ENCODE data around the gene POLR2J.
A peak's percentile ranks its signal among the peaks of the same experiment; 100 is the strongest.
"Not testable (repeated sequence)": the region's sequence is repeated elsewhere in the genome, so short reads cannot be mapped to it uniquely, and the experiment has no call there.

The POLR2J gene

GRCh38 chr7:102460467-102460866 is 18.3 kb downstream of the POLR2J start:
- Histone ChIP-seq H3K4me3 (no peak overlapping the region), H3K9me3 (replicated peaks in 1 of 11) (no peaks in the 10 kb centered on the region), H4K20me1 (peaks cover 0 to 54% (median 13%) of the 10 kb centered on the region in 11 experiments; a peak in 16 of 22 replicates), H3K27me3 (no peaks in the 10 kb centered on the region), H3K36me3 (peaks cover 33 to 47% (median 38%) of the 10 kb centered on the region in 11 experiments), H3K9ac (peak overlapping the region in 1 of 11 experiments; percentile 18; a peak in 1 of 22 replicates), H3K27ac (no peak overlapping the region), H3K4me1 (peaks cover 19 to 42% (median 28%) of the 10 kb centered on the region in 10 experiments), H3K4me2 (no peak overlapping the region)
- TF ChIP-seq Cebpa-rat (IDR thresholded peaks at IDR 0.05): no peak

GRCh38 chr7:102459221-102459844 is 19.4 kb downstream of the POLR2J start:
- Histone ChIP-seq H3K36me3 (peaks cover 33 to 47% (median 38%) of the 10 kb centered on the region in 11 experiments), H4K20me1 (peaks cover 0 to 65% (median 21%) of the 10 kb centered on the region in 11 experiments; a peak in 15 of 22 replicates), H3K4me1 (peaks cover 30 to 50% (median 37%) of the 10 kb centered on the region in 10 experiments)

GRCh38 chr7:102457352-102457924 is 21.3 kb downstream of the POLR2J start:
- Histone ChIP-seq H3K4me3 (no peak overlapping the region), H3K27ac (no peak overlapping the region), H3K36me3 (peaks cover 33 to 47% (median 38%) of the 10 kb centered on the region in 11 experiments), H3K9me3 (replicated peaks in 1 of 11) (no peaks in the 10 kb centered on the region), H3K4me1 (peaks cover 23 to 46% (median 31%) of the 10 kb centered on the region in 10 experiments), H3K27me3 (no peaks in the 10 kb centered on the region), H3K4me2 (no peak overlapping the region), H4K20me1 (peaks cover 0 to 84% (median 21%) of the 10 kb centered on the region in 11 experiments; a peak in 15 of 22 replicates), H3K9ac (no peak overlapping the region)
- TF ChIP-seq Cebpa-rat (IDR thresholded peaks at IDR 0.05): no peak

More at GRCh38 chr7:102459221-102459844, 19.4 kb downstream of the POLR2J start:
- TF ChIP-seq Cebpa-rat (IDR thresholded peaks at IDR 0.05): no peak
- Histone ChIP-seq H3K9me3 (replicated peaks in 1 of 11) (no peaks in the 10 kb centered on the region), H3K4me3 (no peak overlapping the region), H3K27me3 (no peaks in the 10 kb centered on the region), H3K4me2 (no peak overlapping the region), H3K27ac (no peak overlapping the region), H3K9ac (no peak overlapping the region)

GRCh38 chr7:102456327-102456726 is 22.4 kb downstream of the POLR2J start:
- Histone ChIP-seq H4K20me1 (peaks cover 0 to 95% (median 27%) of the 10 kb centered on the region in 11 experiments; a peak in 15 of 22 replicates), H3K9me3 (replicated peaks in 1 of 11) (no peaks in the 10 kb centered on the region), H3K27ac (no peak overlapping the region), H3K4me2 (peak overlapping the region in 9 of 11 experiments; percentile 54 to 88 (median 75); a peak in 16 of 22 replicates), H3K27me3 (no peaks in the 10 kb centered on the region), H3K4me1 (peaks cover 23 to 48% (median 36%) of the 10 kb centered on the region in 10 experiments), H3K4me3 (no peak overlapping the region), H3K36me3 (peaks cover 33 to 47% (median 38%) of the 10 kb centered on the region in 11 experiments), H3K9ac (peak overlapping the region in 2 of 11 experiments; percentile 12 to 62; a peak in 3 of 22 replicates)
- no peak for TF ChIP-seq Cebpa-rat (IDR thresholded peaks at IDR 0.05)

GRCh38 chr7:102455596-102455995 is 23.1 kb downstream of the POLR2J start:
- no peak overlapping the region for H3K4me3 ChIP-seq
- H3K9ac ChIP-seq: peak overlapping the region in 8 of 11 experiments; percentile 8 to 62 (median 38); a peak in 13 of 22 replicates
- H4K20me1 ChIP-seq: peaks cover 0 to 97% (median 35%) of the 10 kb centered on the region in 11 experiments; a peak in 16 of 22 replicates
- no peak for TF ChIP-seq Cebpa-rat (IDR thresholded peaks at IDR 0.05)
- H3K27me3 ChIP-seq: no peaks in the 10 kb centered on the region
- H3K9me3 ChIP-seq (replicated peaks in 1 of 11): no peaks in the 10 kb centered on the region
- H3K27ac ChIP-seq: peak overlapping the region in 5 of 11 experiments; percentile 10 to 62 (median 49); a peak in 5 of 22 replicates
- peaks cover 33 to 45% (median 38%) of the 10 kb centered on the region in 11 experiments for H3K36me3 ChIP-seq
- peaks cover 23 to 55% (median 43%) of the 10 kb centered on the region in 10 experiments for H3K4me1 ChIP-seq
- peak overlapping the region; percentile 49 to 88 (median 75) for H3K4me2 ChIP-seq

- Histone ChIP-seq H4K20me1 (peaks cover 0 to 97% (median 41%) of the 10 kb centered on the region in 11 experiments; a peak in 16 of 22 replicates), H3K4me2 (peak overlapping the region; percentile 49 to 88 (median 75)), H3K9ac (peak overlapping the region in 5 of 11 experiments; percentile 8 to 62 (median 55); a peak in 6 of 22 replicates), H3K36me3 (peaks cover 33 to 45% (median 38%) of the 10 kb centered on the region in 11 experiments), H3K4me1 (peaks cover 23 to 62% (median 50%) of the 10 kb centered on the region in 10 experiments), H3K27ac (peak overlapping the region in 7 of 11 experiments; percentile 27 to 62 (median 41); a peak in 10 of 22 replicates)
- TF ChIP-seq Cebpa-rat (IDR thresholded peaks at IDR 0.05): peak in 2 of 11 experiments; percentile 26 to 60; a peak in 1 of 22 replicates
- not testable (repeated sequence) for H3K9me3 ChIP-seq (replicated peaks in 1 of 11); H3K27me3 ChIP-seq; H3K4me3 ChIP-seq
Measured at GRCh38 chr7:102454932-102455331, 23.8 kb downstream of the POLR2J start.

- H3K36me3 ChIP-seq: peaks cover 33 to 48% (median 37%) of the 10 kb centered on the region in 11 experiments
- H3K4me2 ChIP-seq: peak overlapping the region; percentile 49 to 88 (median 75)
- H3K4me3 ChIP-seq: no peak overlapping the region
- no peak for TF ChIP-seq Cebpa-rat (IDR thresholded peaks at IDR 0.05)
- peak overlapping the region in 8 of 11 experiments; percentile 27 to 62 (median 42); a peak in 12 of 22 replicates for H3K27ac ChIP-seq
- peaks cover 0 to 99% (median 46%) of the 10 kb centered on the region in 11 experiments; a peak in 16 of 22 replicates for H4K20me1 ChIP-seq
- H3K4me1 ChIP-seq: peaks cover 23 to 64% (median 51%) of the 10 kb centered on the region in 10 experiments
- H3K27me3 ChIP-seq: no peaks in the 10 kb centered on the region
- H3K9me3 ChIP-seq (replicated peaks in 1 of 11): no peaks in the 10 kb centered on the region
- H3K9ac ChIP-seq: peak overlapping the region in 8 of 11 experiments; percentile 8 to 62 (median 40); a peak in 11 of 22 replicates
Measured at GRCh38 chr7:102454468-102454867, 24.3 kb downstream of the POLR2J start.

GRCh38 chr7:102453319-102453718 is 25.4 kb downstream of the POLR2J start:
- no peak for TF ChIP-seq Cebpa-rat (IDR thresholded peaks at IDR 0.05)
- H3K4me3 ChIP-seq: no peak overlapping the region
- H3K4me1 ChIP-seq: peaks cover 23 to 64% (median 51%) of the 10 kb centered on the region in 10 experiments
- H3K27me3 ChIP-seq: no peaks in the 10 kb centered on the region
- no peaks in the 10 kb centered on the region for H3K9me3 ChIP-seq (replicated peaks in 1 of 11)
- H3K36me3 ChIP-seq: peaks cover 26 to 48% (median 35%) of the 10 kb centered on the region in 11 experiments
- H4K20me1 ChIP-seq: peaks cover 0 to 99% (median 53%) of the 10 kb centered on the region in 11 experiments; a peak in 16 of 22 replicates
- no peak overlapping the region for H3K9ac ChIP-seq
- H3K27ac ChIP-seq: peak overlapping the region in 3 of 11 experiments; percentile 8 to 53 (median 17); a peak in 3 of 22 replicates
- H3K4me2 ChIP-seq: peak overlapping the region in 2 of 11 experiments; percentile 12 to 76; a peak in 1 of 22 replicates
